B cell (primary cell): ENCODE data around the gene TRIM43. TPM values are rescaled to one million over a fixed set of nuclear protein-coding genes. Genes with fewer than 3 reads are reported as not detected.
"Not testable (repeated sequence)": the region's sequence is repeated elsewhere in the genome, so short reads cannot be mapped to it uniquely, and the experiment has no call there.

Experiments
- ATAC-seq: fragments of 200-7000 bp; cut with Tn5 transposase; one replicate; pipeline ENCODE4 v1.10.0; 2021; ENCODE audit warnings: low read depth, mild to moderate bottlenecking, moderate number of reproducible peaks, moderate library complexity
- CTCF ChIA-PET: fragments of 350-600 bp; sonication (Branson Sonifier 250); formaldehyde crosslinking; loops from one replicate; lab custom pipeline; 2021; ENCODE audit warnings: antibody characterized with exemption, inconsistent platforms; lab: Charles Lee
- POLR2A ChIA-PET: fragments of 350-600 bp; sonication (Branson Sonifier 250); formaldehyde crosslinking; loops from one replicate; lab custom pipeline; 2021; ENCODE audit warnings: antibody characterized with exemption; lab: Charles Lee
- DNase-seq: peaks from one replicate; pipeline ENCODE4 v3.0.0; 2013
- H2AFZ ChIP-seq: 2 replicates; pipeline ENCODE4 v1.6.1; 2012; ENCODE audit warnings: mild to moderate bottlenecking, low read depth, low read length; ENCODE audit not compliant: insufficient read depth, poor library complexity, severe bottlenecking
- H3K27ac ChIP-seq, 2 donors: 1 replicate in 1 of 2; 2 replicates in 1 of 2; pipeline ENCODE4 v1.5.1; 2012 to 2013; ENCODE audit warnings: low read length in 2 of 2, mild to moderate bottlenecking in 2 of 2, moderate library complexity in 1 of 2
- H3K27me3 ChIP-seq, 4 experiments: fragments of 200-600 bp in 1 of 4; sonication (generic) in 1 of 4; replicated peaks in 1 of 4; 1 replicate in 2 of 4; 2 replicates in 2 of 4; pipeline versions ENCODE4 v1.6.1 to v1.7.0; 2013 to 2016; ENCODE audit warnings: low read length in 3 of 4, mild to moderate bottlenecking in 2 of 4, mixed read lengths in 1 of 4, moderate library complexity in 1 of 4; ENCODE audit not compliant: insufficient read depth in 4 of 4, control insufficient read depth in 3 of 4; ENCODE audit errors: control extremely low read depth in 1 of 4
- H3K36me3 ChIP-seq, 2 experiments: replicated peaks in 1 of 2; 1 replicate in 1 of 2; 2 replicates in 1 of 2; pipeline versions ENCODE4 v1.6.1 to v1.7.1; 2013; ENCODE audit warnings: low read length in 1 of 2; ENCODE audit not compliant: insufficient read depth in 2 of 2, control insufficient read depth in 1 of 2; ENCODE audit errors: control extremely low read depth in 1 of 2, extremely low read depth in 1 of 2
- H3K4me1 ChIP-seq, 2 donors: fragments of 200-600 bp in 1 of 2; sonication (generic) in 1 of 2; 1 replicate in 1 of 2; 2 replicates in 1 of 2; pipeline versions ENCODE4 v1.5.1 to v1.6.1; 2013 to 2017; ENCODE audit warnings: low read length in 2 of 2; ENCODE audit not compliant: control insufficient read depth in 2 of 2, insufficient read depth in 2 of 2
- H3K4me2 ChIP-seq: replicated peaks from 2 replicates; pipeline ENCODE3; 2012; ENCODE audit warnings: mild to moderate bottlenecking, low read depth, low read length; ENCODE audit not compliant: poor library complexity, severe bottlenecking
- H3K4me3 ChIP-seq, 5 experiments: fragments of 200-600 bp in 1 of 5; sonication (generic) in 1 of 5; 1 replicate in 3 of 5; 2 replicates in 2 of 5; pipeline versions ENCODE4 v1.5.1 to v1.7.0; 2011 to 2016; ENCODE audit warnings: low read length in 4 of 5, mild to moderate bottlenecking in 4 of 5, low read depth in 2 of 5, control low read depth in 1 of 5, moderate library complexity in 1 of 5; ENCODE audit not compliant: insufficient read depth in 1 of 5; ENCODE audit errors: control extremely low read depth in 1 of 5, extremely low read depth in 1 of 5
- H3K79me2 ChIP-seq: fragments of 200-600 bp; sonication (generic); one replicate; pipeline ENCODE4 v1.6.0; 2016; ENCODE audit warnings: low read length; ENCODE audit not compliant: control insufficient read depth, insufficient read depth
- H3K9ac ChIP-seq: fragments of 200-600 bp; sonication (generic); 2 replicates; pipeline ENCODE4 v1.6.1; 2017; ENCODE audit warnings: mild to moderate bottlenecking, low read length, moderate library complexity
- H3K9me3 ChIP-seq, 3 donors: one replicate each; pipeline versions ENCODE4 v1.6.1 to v1.7.1; 2013; ENCODE audit warnings: low read length in 2 of 3; ENCODE audit not compliant: control insufficient read depth in 2 of 3, insufficient read depth in 1 of 3; ENCODE audit errors: control extremely low read depth in 1 of 3
- H4K20me1 ChIP-seq: 2 replicates; pipeline ENCODE4 v1.6.0; 2012; ENCODE audit warnings: mild to moderate bottlenecking, low read length; ENCODE audit not compliant: insufficient read depth, control insufficient read depth, poor library complexity, severe bottlenecking
- H3K27ac Mint-ChIP-seq: one replicate; pipeline ENCODE4 v1.8.0; 2021; ENCODE audit warnings: mixed read lengths
- H3K27me3 Mint-ChIP-seq: one replicate; pipeline ENCODE4 v1.8.0; 2021; ENCODE audit warnings: mixed read lengths
- H3K4me1 Mint-ChIP-seq: one replicate; pipeline ENCODE4 v1.8.0; 2021; ENCODE audit warnings: mixed read lengths
- H3K4me3 Mint-ChIP-seq: one replicate; pipeline ENCODE4 v1.8.0; 2021; ENCODE audit warnings: mixed read lengths
- H3K9me3 Mint-ChIP-seq: one replicate; pipeline ENCODE4 v1.8.0; 2022; ENCODE audit warnings: mixed read lengths; ENCODE audit not compliant: insufficient read depth
- WGBS: methylation state at CpG from one replicate; pipeline ENCODE4 v1.1.5; 2013; ENCODE audit warnings: missing lambda C conversion rate; ENCODE audit not compliant: insufficient coverage; 5-methylcytosine and 5-hydroxymethylcytosine counted together
- intact Hi-C: fragments of 100-400 bp; cut with micrococcal nuclease; formaldehyde crosslinking; loops from one replicate; pipeline ENCODE4 v1.10.0; 2022
- polyA plus RNA-seq: library from polyadenylated mRNA; depleted of rRNA; stranded (reverse); fragments of >200 nt; gene quantifications from 2 replicates; pipeline ENCODE4 v1.2.3, GENCODE V29; 2012
- total RNA-seq, 2 donors: library from RNA; stranded (reverse); fragments of 120-200 nt in 1 of 2; gene quantifications; 1 replicate in 1 of 2; 2 replicates in 1 of 2; pipeline versions ENCODE4 v1.2.3 to v1.2.4, GENCODE V29; 2013 to 2022

Gene TRIM43
- total and polyA plus RNA-seq, 2 donors (not counting 1 experiment from before 2014, with no cell fraction given): not detected

- H3K27ac Mint-ChIP-seq, H3K79me2 ChIP-seq, H3K4me2 ChIP-seq, POLR2A ChIA-PET, H4K20me1 ChIP-seq, H3K9me3 ChIP-seq, H3K4me3 ChIP-seq, H3K4me1 Mint-ChIP-seq, CTCF ChIA-PET, intact Hi-C loops, H3K9ac ChIP-seq, DNase-seq, H3K9me3 Mint-ChIP-seq, H2AFZ ChIP-seq, H3K27ac ChIP-seq, H3K4me1 ChIP-seq, H3K27me3 Mint-ChIP-seq, ATAC-seq, H3K27me3 ChIP-seq, H3K4me3 Mint-ChIP-seq, H3K36me3 ChIP-seq: not testable (repeated sequence)
- WGBS: no CpG with 5 or more reads among the region's 4 CpGs
Observed at GRCh38 chr2:95601301-95601700, 9.5 kb downstream of the TRIM43 start.

GRCh38 chr2:95602146-95602545 is 10.3 kb downstream of the TRIM43 start:
- H3K9me3 ChIP-seq, intact Hi-C loops, H2AFZ ChIP-seq, H3K36me3 ChIP-seq, H3K27me3 Mint-ChIP-seq, CTCF ChIA-PET, H3K4me3 ChIP-seq, H4K20me1 ChIP-seq, H3K4me1 Mint-ChIP-seq, ATAC-seq, H3K9ac ChIP-seq, POLR2A ChIA-PET, H3K27ac ChIP-seq, H3K79me2 ChIP-seq, H3K9me3 Mint-ChIP-seq, H3K4me3 Mint-ChIP-seq, H3K27me3 ChIP-seq, H3K4me2 ChIP-seq, H3K4me1 ChIP-seq, DNase-seq, H3K27ac Mint-ChIP-seq: not testable (repeated sequence)

DNA sequence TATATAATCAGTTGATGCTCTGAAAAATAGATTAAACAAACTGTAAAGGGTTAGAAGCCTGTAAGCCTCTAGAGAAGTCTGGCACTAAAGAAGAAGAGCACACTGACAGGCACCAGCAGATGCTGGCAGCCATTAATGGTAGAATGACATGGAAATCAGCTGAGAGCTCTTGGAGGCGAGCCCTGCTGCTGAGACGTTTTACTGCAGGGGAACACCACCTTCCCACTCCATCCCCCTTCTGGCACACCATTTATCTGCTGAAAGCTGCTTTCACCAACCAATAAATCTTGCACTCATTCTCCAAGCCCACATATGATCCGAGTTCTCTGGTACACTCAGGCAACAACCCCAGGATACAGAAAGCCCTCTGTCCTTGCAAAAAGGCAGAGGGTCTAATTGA is 16.6 kb downstream of the TRIM43 start:
- H3K27ac ChIP-seq, H3K27me3 Mint-ChIP-seq, H2AFZ ChIP-seq, H3K4me3 Mint-ChIP-seq, H3K36me3 ChIP-seq, CTCF ChIA-PET, H3K4me3 ChIP-seq, H3K79me2 ChIP-seq, ATAC-seq, intact Hi-C loops, H3K4me2 ChIP-seq, H3K9me3 Mint-ChIP-seq, H3K9me3 ChIP-seq, DNase-seq, H3K4me1 Mint-ChIP-seq, H4K20me1 ChIP-seq, H3K4me1 ChIP-seq, POLR2A ChIA-PET, H3K27me3 ChIP-seq, H3K27ac Mint-ChIP-seq, H3K9ac ChIP-seq: not testable (repeated sequence)
- no CpG with 5 or more reads among the region's 3 CpGs for WGBS

DNA sequence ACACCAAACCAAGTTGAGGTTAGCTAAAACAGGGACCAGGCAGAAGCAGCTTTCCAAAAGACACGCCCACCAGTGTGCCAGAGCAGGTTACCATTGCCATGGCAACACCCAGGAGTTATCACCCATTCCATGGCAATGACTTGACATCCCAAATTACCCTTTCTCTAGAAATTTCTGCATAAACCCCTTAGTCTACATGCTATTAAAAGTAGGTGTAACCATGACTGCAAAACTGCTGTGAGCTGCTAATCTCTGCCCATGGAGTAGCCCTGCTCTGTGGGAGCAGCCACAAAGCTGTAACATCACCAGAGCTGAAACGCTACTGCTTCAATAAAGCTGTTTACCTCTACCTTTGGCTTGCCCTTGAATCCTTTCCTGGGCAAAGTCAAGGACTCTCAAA is 18.0 kb downstream of the TRIM43 start:
- POLR2A ChIA-PET, H3K36me3 ChIP-seq, H4K20me1 ChIP-seq, H3K9ac ChIP-seq, H2AFZ ChIP-seq, H3K4me1 ChIP-seq, H3K9me3 Mint-ChIP-seq, H3K27me3 ChIP-seq, H3K79me2 ChIP-seq, H3K27me3 Mint-ChIP-seq, H3K27ac ChIP-seq, H3K4me2 ChIP-seq, DNase-seq, CTCF ChIA-PET, intact Hi-C loops, H3K4me3 ChIP-seq, H3K4me1 Mint-ChIP-seq, H3K27ac Mint-ChIP-seq, ATAC-seq, H3K9me3 ChIP-seq, H3K4me3 Mint-ChIP-seq: not testable (repeated sequence)
- WGBS: no CpG with 5 or more reads among the region's 2 CpGs
